Glomerular visceral epithelial cell (primary cell): ENCODE results near the gene RABEPK.
A peak's percentile ranks its signal among the peaks of the same experiment; 100 is the strongest.
"Not testable (repeated sequence)": the region's sequence is repeated elsewhere in the genome, so short reads cannot be mapped to it uniquely, and the experiment has no call there.

Source experiments
- DNase-seq: peaks from one replicate; pipeline ENCODE4 v3.0.0-alpha.2; 2016; ENCODE audit errors: extremely low spot score

Gene RABEPK

GRCh38 chr9:125194466-125194865, 5.9 kb upstream of the RABEPK start:
- DNase-seq: not testable (repeated sequence)

- not testable (repeated sequence) for DNase-seq
Observed at GRCh38 chr9:125195591-125195990, 4.8 kb upstream of the RABEPK start.

GRCh38 chr9:125202846-125203618, 2.7 kb downstream of the RABEPK start:
- no peak for DNase-seq

- no peak for DNase-seq
Observed at GRCh38 chr9:125204477-125204876, 4.1 kb downstream of the RABEPK start.

GRCh38 chr9:125214186-125214585, 13.8 kb downstream of the RABEPK start:
- DNase-seq: no peak

- DNase-seq: no peak
Observed at GRCh38 chr9:125218621-125219020, 18.3 kb downstream of the RABEPK start.

GRCh38 chr9:125224858-125225257, 24.5 kb downstream of the RABEPK start:
- not testable (repeated sequence) for DNase-seq

GRCh38 chr9:125227761-125228160, 27.4 kb downstream of the RABEPK start:
- DNase-seq: no peak

GRCh38 chr9:125233678-125234077, 33.3 kb downstream of the RABEPK start:
- peak; percentile 85 for DNase-seq

GRCh38 chr9:125234099-125234498, 33.8 kb downstream of the RABEPK start:
- DNase-seq: not testable (repeated sequence)

- no peak for DNase-seq
Observed at GRCh38 chr9:125235804-125236519, 35.6 kb downstream of the RABEPK start.

GRCh38 chr9:125236520-125237159, 36.3 kb downstream of the RABEPK start:
- DNase-seq: not testable (repeated sequence)

- no peak for DNase-seq
Observed at GRCh38 chr9:125238127-125238914, 38.0 kb downstream of the RABEPK start.

GRCh38 chr9:125238915-125239446, 38.6 kb downstream of the RABEPK start:
- no peak for DNase-seq

GRCh38 chr9:125239631-125240597, 39.6 kb downstream of the RABEPK start:
- no peak for DNase-seq

- DNase-seq: no peak
Observed at GRCh38 chr9:125240649-125240999, 40.3 kb downstream of the RABEPK start.

- DNase-seq: peak; percentile 100
Observed at GRCh38 chr9:125241000-125241862, 40.9 kb downstream of the RABEPK start, which contains the start of gene HSPA5. TSS of gene HSPA5 (minus strand) at chr9:125241343. CDS start at chr9:125241126, 217 bp downstream.

GRCh38 chr9:125241863-125242739, 41.8 kb downstream of the RABEPK start:
- DNase-seq: no peak
